AG09309 (cell line): ENCODE data around the gene SCN1B.
A peak's percentile ranks its signal among the peaks of the same experiment; 100 is the strongest.

ENCODE experiments used
- DNase-seq: peaks from one replicate; pipeline ENCODE4 v3.0.0-alpha.2; 2010; ENCODE audit warnings: low read depth
- H3K4me3 ChIP-seq: 2 replicates; pipeline ENCODE4 v1.5.1; 2011; ENCODE audit warnings: mild to moderate bottlenecking, low read depth, low read length, moderate library complexity; ENCODE audit not compliant: control insufficient read depth
- TF ChIP-seq, protein P1 (sequence below): IDR thresholded peaks from 2 replicates; pipeline ENCODE4 v1.5.1; 2011; ENCODE audit warnings: mild to moderate bottlenecking, low read depth, low read length, inconsistent platforms; ENCODE audit not compliant: insufficient read depth, control insufficient read depth; ENCODE audit errors: missing control alignments

The SCN1B gene

DNA sequence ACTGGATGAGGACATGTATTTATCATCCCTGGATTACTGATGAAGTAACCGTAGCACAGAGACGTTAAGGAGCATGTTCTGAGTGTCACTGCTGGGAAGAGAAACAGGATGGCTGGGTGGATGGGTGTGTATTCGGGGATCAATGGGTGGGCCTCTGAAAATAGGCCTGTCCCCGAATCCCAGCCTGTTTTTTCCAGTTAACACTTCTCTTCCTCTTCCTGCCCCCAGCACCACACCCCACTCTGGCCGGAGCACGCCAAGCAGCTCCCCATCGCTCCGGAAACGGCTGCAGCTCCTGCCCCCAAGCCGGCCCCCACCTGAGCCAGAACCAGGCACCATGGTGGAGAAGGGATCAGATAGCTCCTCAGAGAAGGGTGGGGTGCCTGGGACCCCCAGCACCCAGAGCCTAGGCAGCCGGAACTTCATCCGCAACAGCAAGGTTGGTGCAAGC lies 21.4 kb upstream of the SCN1B start:
- TF ChIP-seq, protein P1, sequence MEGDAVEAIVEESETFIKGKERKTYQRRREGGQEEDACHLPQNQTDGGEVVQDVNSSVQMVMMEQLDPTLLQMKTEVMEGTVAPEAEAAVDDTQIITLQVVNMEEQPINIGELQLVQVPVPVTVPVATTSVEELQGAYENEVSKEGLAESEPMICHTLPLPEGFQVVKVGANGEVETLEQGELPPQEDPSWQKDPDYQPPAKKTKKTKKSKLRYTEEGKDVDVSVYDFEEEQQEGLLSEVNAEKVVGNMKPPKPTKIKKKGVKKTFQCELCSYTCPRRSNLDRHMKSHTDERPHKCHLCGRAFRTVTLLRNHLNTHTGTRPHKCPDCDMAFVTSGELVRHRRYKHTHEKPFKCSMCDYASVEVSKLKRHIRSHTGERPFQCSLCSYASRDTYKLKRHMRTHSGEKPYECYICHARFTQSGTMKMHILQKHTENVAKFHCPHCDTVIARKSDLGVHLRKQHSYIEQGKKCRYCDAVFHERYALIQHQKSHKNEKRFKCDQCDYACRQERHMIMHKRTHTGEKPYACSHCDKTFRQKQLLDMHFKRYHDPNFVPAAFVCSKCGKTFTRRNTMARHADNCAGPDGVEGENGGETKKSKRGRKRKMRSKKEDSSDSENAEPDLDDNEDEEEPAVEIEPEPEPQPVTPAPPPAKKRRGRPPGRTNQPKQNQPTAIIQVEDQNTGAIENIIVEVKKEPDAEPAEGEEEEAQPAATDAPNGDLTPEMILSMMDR = no peak
- H3K4me3 ChIP-seq = no peak overlapping the region

DNA sequence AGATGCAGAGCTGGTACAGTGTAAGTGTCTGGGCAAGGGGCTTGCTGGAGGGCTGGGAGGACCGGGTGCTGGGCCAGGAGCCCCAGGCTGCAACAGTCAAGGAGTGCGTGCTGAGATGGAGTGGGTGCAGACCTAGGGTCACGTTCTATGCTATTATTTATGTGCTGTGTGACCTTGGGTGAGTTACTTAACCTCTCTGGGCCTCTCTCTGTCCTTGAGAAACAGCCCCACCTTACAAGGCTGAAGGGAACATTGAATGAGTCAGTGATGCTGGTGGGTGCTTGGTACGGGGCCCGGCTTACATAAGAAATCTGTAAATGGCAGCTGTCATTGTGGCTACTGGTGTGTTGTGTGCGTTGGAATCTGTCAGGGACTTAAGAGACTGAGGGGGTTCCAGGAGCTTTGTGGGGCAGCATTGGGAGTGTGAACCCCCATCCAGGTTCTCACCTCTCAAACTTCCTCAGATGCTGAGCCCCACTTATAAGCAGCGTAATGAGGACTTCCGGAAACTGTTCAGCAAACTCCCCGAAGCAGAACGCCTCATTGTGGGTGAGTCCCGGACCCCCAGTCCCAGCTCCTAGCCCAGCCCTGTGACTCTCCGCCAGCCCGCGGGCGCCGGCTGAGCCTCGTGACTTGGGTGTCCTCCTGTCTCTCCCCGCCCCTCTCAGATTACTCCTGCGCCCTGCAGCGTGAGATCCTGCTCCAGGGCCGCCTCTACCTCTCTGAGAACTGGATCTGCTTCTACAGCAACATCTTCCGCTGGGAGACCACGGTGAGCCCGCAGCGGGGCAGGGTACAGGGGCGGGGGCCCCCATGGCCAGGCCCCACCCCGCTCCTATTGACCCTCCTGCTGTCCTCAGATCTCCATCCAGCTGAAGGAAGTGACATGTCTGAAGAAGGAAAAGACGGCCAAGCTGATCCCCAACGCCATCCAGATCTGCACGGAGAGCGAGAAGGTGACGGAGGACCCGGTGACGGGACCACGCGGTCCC lies 20.6 kb upstream of the SCN1B start:
- no peak overlapping the region for H3K4me3 ChIP-seq
- no peak for DNase-seq
- TF ChIP-seq, protein P1 = no peak

More for the DNA sequence above, 21.4 kb upstream of the SCN1B start:
- DNase-seq = no peak

DNA sequence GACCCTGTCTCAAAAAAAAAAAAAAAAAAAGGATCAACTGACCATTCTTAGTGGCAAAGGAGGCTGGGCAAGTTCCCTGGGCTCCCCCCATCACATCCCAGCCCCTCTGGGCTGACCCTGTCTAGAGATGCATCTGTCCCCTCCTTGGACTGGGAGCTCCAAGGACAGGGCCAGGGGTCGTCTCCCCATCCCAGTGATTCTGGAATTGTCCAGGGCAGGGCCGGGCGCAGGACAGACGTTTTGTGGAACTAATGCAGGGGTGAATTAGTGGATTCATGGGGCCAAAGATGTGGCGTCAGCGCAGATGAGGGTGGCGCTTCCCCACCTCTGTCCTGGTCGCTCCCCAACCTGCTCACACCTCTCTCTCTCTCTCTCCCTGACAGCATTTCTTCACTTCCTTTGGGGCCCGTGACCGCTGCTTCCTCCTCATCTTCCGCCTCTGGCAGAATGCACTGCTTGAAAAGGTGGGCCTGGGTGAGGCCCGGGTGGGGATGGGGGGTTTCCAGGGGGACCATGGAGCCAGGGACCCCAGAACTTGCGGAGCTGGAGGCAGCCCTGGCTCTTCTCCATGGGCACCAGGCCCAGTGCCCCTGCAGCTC lies 19.1 kb upstream of the SCN1B start:
- no peak overlapping the region for H3K4me3 ChIP-seq
- no peak for DNase-seq
- TF ChIP-seq, protein P1 = no peak

DNA sequence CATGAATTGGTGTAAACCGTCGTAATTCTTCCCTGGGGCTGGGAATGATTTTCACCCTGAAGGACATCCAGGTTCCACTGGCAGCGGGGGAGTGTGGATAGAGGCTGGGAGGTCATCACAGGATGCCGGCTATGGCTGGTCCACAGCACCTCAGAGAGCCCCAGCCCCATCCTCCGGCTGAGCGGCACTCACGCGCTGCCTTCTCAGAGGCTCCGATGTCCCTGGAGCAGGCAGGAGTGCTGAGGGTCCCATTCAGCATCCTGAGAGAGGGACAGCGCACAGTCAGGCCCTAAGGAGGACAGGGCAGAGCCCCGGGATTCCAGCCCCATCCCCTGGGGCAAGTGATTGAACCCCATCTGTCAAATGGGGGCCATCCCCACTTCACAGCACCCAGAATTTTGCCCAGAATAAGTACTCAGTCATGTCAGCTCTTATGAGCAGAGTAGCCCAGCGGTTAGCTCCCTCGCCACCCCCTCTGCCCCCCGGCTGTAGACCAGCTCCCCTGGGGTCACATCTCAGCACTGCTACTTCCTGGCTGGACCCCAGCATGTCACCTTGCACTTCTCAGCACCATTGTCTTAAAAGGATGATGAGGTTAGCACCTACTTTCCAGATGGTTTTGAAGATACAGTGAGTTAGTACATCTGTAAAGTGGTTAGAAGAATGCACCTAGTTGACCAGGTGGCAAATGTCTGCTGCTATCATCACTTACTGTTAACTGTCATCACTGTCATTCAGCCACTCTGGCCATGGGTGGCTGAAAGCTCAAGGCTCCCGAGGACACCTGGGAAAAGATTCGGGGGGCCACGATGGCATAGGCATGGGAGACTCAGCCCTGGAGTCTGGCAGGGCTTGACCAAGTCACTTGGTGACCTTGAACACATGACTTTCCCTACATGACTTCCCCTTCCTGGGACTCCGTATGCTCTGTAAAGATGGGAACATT lies 18.3 kb upstream of the SCN1B start:
- H3K4me3 ChIP-seq = no peak overlapping the region
- TF ChIP-seq, protein P1 = no peak
- no peak for DNase-seq

DNA sequence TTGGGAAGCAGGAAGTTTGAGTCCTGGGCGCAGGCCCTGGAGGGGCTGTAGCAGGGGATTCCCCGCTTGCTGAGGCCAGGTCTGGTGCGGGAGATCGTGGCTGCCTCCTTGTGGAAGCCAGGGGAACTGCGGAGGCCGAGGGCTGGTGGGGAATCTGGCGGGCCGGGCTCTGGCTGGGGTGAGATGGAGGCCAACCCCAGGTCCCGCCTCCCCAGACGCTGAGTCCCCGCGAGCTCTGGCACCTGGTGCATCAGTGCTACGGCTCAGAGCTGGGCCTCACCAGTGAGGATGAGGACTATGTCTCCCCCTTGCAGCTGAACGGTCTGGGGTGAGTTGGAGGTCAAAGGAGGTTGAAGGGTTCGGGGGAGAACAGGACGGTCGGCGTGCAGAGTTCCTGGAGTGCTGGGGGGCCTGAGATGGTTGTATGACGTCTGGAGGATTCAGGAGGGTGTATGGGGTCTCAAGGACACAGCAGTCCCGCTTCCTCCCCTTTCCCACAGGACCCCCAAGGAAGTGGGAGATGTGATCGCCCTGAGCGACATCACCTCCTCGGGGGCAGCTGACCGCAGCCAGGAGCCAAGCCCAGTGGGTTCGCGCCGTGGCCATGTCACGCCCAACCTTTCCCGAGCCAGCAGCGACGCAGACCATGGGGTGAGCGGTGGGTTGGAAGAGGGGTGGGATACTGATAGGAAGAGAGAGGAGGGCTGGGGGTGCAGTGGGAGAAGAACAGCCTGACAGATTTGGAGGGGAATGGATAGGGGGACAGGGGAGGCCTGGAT lies 17.0 kb upstream of the SCN1B start:
- no peak for DNase-seq

More for the DNA sequence above, 17.0 kb upstream of the SCN1B start:
- TF ChIP-seq, protein P1 = peak; percentile 96
- H3K4me3 ChIP-seq = no peak overlapping the region
